Mesenchymal stem cell (in vitro differentiated cells and primary cell): ENCODE data around the gene SETD6. TPM values are rescaled to one million over a fixed set of nuclear protein-coding genes. Genes with fewer than 3 reads are reported as not detected.
A peak's percentile ranks its signal among the peaks of the same experiment; 100 is the strongest.

Source experiments
- DNase-seq: peaks from one replicate; pipeline ENCODE4 v3.0.0-alpha.2; 2013
- H2AFZ ChIP-seq: one replicate; pipeline ENCODE4 v1.6.1; 2013; ENCODE audit warnings: low read depth, mild to moderate bottlenecking, control low read depth, inconsistent platforms, low read length, moderate library complexity
- H2AK5ac ChIP-seq: 2 replicates; pipeline ENCODE4 v1.6.1; 2013; ENCODE audit warnings: low read length, moderate library complexity, mild to moderate bottlenecking, inconsistent platforms; ENCODE audit not compliant: severe bottlenecking
- H2BK120ac ChIP-seq: one replicate; pipeline ENCODE4 v1.6.1; 2013; ENCODE audit warnings: low read depth, mild to moderate bottlenecking, inconsistent platforms, low read length, moderate library complexity
- H2BK12ac ChIP-seq, 2 experiments: one replicate each; pipeline ENCODE4 v1.6.1; 2013; ENCODE audit warnings: inconsistent platforms in 2 of 2, low read length in 2 of 2, mild to moderate bottlenecking in 2 of 2, moderate library complexity in 2 of 2, control low read depth in 1 of 2
- H2BK15ac ChIP-seq: one replicate; pipeline ENCODE4 v1.6.1; 2013; ENCODE audit warnings: mild to moderate bottlenecking, low read depth, inconsistent platforms; ENCODE audit not compliant: poor library complexity, severe bottlenecking
- H2BK5ac ChIP-seq: 2 replicates; pipeline ENCODE4 v1.6.1; 2013; ENCODE audit warnings: low read depth, mild to moderate bottlenecking, low read length, control low read depth, inconsistent platforms; ENCODE audit not compliant: poor library complexity, severe bottlenecking
- H3K14ac ChIP-seq, 2 experiments: one replicate each; pipeline ENCODE4 v1.6.1; 2013; ENCODE audit warnings: inconsistent platforms in 2 of 2, low read length in 2 of 2, control low read depth in 1 of 2, mild to moderate bottlenecking in 1 of 2, moderate library complexity in 1 of 2
- H3K18ac ChIP-seq, 2 experiments: one replicate each; pipeline ENCODE4 v1.6.1; 2013; ENCODE audit warnings: inconsistent platforms in 2 of 2, low read length in 2 of 2, control low read depth in 1 of 2, low read depth in 1 of 2, mild to moderate bottlenecking in 1 of 2
- H3K23ac ChIP-seq, 2 experiments: one replicate each; pipeline ENCODE4 v1.6.1; 2013; ENCODE audit warnings: inconsistent platforms in 2 of 2, low read length in 2 of 2, mild to moderate bottlenecking in 2 of 2, moderate library complexity in 2 of 2, control low read depth in 1 of 2
- H3K27ac ChIP-seq: 2 replicates; pipeline ENCODE4 v1.5.1; 2013; ENCODE audit warnings: mild to moderate bottlenecking, moderate library complexity, low read length, control low read depth, inconsistent platforms; ENCODE audit not compliant: poor library complexity, severe bottlenecking
- H3K27me3 ChIP-seq, 2 experiments: 2 replicates each; pipeline versions ENCODE4 v1.6.1 to v1.7.0; 2013; ENCODE audit warnings: low read length in 2 of 2, mild to moderate bottlenecking in 2 of 2, moderate library complexity in 2 of 2, control low read depth in 1 of 2, inconsistent platforms in 1 of 2; ENCODE audit not compliant: control insufficient read depth in 1 of 2, insufficient read depth in 1 of 2
- H3K36me3 ChIP-seq, 2 experiments: 2 replicates each; pipeline versions ENCODE4 v1.6.1 to v1.7.0; 2013; ENCODE audit warnings: low read length in 2 of 2, control low read depth in 1 of 2, inconsistent platforms in 1 of 2, low read depth in 1 of 2, mild to moderate bottlenecking in 1 of 2; ENCODE audit not compliant: insufficient read depth in 2 of 2, control insufficient read depth in 1 of 2
- H3K4ac ChIP-seq, 2 experiments: one replicate each; pipeline ENCODE4 v1.6.1; 2013; ENCODE audit warnings: inconsistent platforms in 2 of 2, low read length in 2 of 2, mild to moderate bottlenecking in 2 of 2, moderate library complexity in 2 of 2, control low read depth in 1 of 2, low read depth in 1 of 2
- H3K4me1 ChIP-seq: 2 replicates; pipeline ENCODE4 v1.6.1; 2013; ENCODE audit warnings: low read depth, low read length, control low read depth; ENCODE audit not compliant: control insufficient read depth, insufficient read depth
- H3K4me2 ChIP-seq: 2 replicates; pipeline ENCODE4 v1.6.1; 2013; ENCODE audit warnings: low read length, mild to moderate bottlenecking, inconsistent platforms; ENCODE audit not compliant: poor library complexity, severe bottlenecking
- H3K4me3 ChIP-seq, 2 experiments: 2 replicates each; pipeline versions ENCODE4 v1.5.1 to v1.7.0; 2013; ENCODE audit warnings: low read length in 2 of 2, mild to moderate bottlenecking in 2 of 2, control low read depth in 1 of 2, low read depth in 1 of 2; ENCODE audit not compliant: insufficient read depth in 1 of 2
- H3K79me1 ChIP-seq: replicated peaks from 2 replicates; pipeline ENCODE4 v1.6.1; 2013; ENCODE audit warnings: mild to moderate bottlenecking, control low read depth, low read length, inconsistent platforms; ENCODE audit not compliant: poor library complexity, severe bottlenecking
- H3K9ac ChIP-seq: 2 replicates; pipeline ENCODE4 v1.7.0; 2013; ENCODE audit warnings: mild to moderate bottlenecking, low read length, moderate library complexity
- H3K9me3 ChIP-seq: 2 replicates; pipeline ENCODE4 v1.7.0; 2013; ENCODE audit warnings: mild to moderate bottlenecking, low read length; ENCODE audit not compliant: control insufficient read depth
- H4K8ac ChIP-seq: one replicate; pipeline ENCODE4 v1.6.1; 2013; ENCODE audit warnings: inconsistent platforms, mild to moderate bottlenecking, low read length, moderate library complexity
- H4K91ac ChIP-seq: one replicate; pipeline ENCODE4 v1.6.1; 2013; ENCODE audit warnings: mild to moderate bottlenecking, low read length, inconsistent platforms
- WGBS: methylation state at CpG from one replicate; pipeline ENCODE4 v1.1.7; 2013; ENCODE audit warnings: mixed read lengths; 5-methylcytosine and 5-hydroxymethylcytosine counted together
- polyA plus RNA-seq, 2 experiments: library from polyadenylated mRNA; stranded (reverse); fragments of 200-250 nt; gene quantifications; one replicate each; pipeline ENCODE4 v1.2.3, GENCODE V29; 2013

SETD6 gene, protein sequence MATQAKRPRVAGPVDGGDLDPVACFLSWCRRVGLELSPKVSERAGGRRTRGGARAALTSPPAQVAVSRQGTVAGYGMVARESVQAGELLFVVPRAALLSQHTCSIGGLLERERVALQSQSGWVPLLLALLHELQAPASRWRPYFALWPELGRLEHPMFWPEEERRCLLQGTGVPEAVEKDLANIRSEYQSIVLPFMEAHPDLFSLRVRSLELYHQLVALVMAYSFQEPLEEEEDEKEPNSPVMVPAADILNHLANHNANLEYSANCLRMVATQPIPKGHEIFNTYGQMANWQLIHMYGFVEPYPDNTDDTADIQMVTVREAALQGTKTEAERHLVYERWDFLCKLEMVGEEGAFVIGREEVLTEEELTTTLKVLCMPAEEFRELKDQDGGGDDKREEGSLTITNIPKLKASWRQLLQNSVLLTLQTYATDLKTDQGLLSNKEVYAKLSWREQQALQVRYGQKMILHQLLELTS
- 4.6 TPM for polyA plus RNA-seq (2013, experiment 1 of 2)
- polyA plus RNA-seq (2013, experiment 2 of 2): 4.2 TPM

DNA sequence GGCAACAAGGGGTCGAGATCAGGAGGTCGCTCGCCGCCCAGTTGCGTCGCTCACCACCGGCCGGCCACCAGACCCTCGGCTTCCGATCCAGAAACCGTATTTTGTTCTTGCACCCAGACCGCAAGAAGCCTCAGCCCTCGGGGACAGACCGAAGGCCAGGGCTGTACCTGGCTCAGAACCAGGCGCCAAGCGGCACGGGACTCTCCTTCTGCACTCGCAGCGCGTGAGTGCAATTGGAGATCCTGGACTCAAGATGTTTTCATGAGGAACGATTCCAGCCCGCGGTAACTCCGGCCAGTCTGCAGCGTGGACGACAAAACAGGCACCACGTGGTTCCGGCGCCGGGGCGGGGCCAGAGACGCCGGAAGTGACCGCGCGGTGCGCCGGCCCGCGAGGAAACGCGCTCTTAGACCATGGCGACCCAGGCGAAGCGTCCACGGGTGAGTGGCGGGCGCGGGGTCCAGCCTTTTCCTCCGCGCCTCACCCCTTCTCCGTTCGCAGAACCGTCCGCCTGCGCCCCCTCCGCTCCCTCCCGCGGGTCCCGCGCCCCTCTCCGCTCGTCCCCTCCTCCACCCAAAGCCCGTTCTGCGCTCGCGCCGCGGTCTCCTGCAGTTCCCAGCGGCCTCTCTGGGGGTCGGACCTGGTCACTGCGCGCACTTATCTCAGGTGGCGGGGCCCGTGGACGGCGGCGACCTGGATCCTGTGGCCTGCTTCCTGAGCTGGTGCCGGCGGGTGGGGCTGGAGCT lies at the start of gene SETD6:
TSS of gene SETD6 (plus strand) at position 393 of the 746 bp plus-strand sequence. CDS start at position 414, 21 bp downstream.
- H2BK15ac ChIP-seq: no peak within 1 kb of the TSS
- H3K9me3 ChIP-seq: no peaks in the 10 kb centered on the region
- peak within 1 kb of the TSS in 1 of 2 experiments; percentile 70 for H3K23ac ChIP-seq
- peak within 1 kb of the TSS; percentile 86 for H3K4me2 ChIP-seq
- H3K18ac ChIP-seq: peak within 1 kb of the TSS; percentile 33 to 86
- peaks cover 39 to 46% of the 10 kb centered on the region in 2 experiments for H3K36me3 ChIP-seq
- peak within 1 kb of the TSS in 1 of 2 experiments; percentile 92 for H3K14ac ChIP-seq
- H2BK120ac ChIP-seq: peak within 1 kb of the TSS; percentile 54
- H4K91ac ChIP-seq: peak within 1 kb of the TSS; percentile 31
- peak within 1 kb of the TSS; percentile 46 to 47 for H3K4ac ChIP-seq
- no peak within 1 kb of the TSS for H2BK5ac ChIP-seq
- H3K27ac ChIP-seq: peak within 1 kb of the TSS; percentile 52
- H3K4me3 ChIP-seq: peak within 1 kb of the TSS; percentile 85 to 86
- WGBS: 2% methylated on average over 64 of the region's 80 CpGs
- H3K9ac ChIP-seq: peak within 1 kb of the TSS; percentile 83
- H3K4me1 ChIP-seq: peaks cover 21% of the 10 kb centered on the region
- no peaks in the 10 kb centered on the region for H3K27me3 ChIP-seq
- peak; percentile 89 for DNase-seq
- peak within 1 kb of the TSS in 1 of 2 experiments; percentile 47 for H2BK12ac ChIP-seq
- H4K8ac ChIP-seq: peak within 1 kb of the TSS; percentile 86
- no peak within 1 kb of the TSS for H2AK5ac ChIP-seq
- H2AFZ ChIP-seq: peak within 1 kb of the TSS; percentile 99
- peaks cover 23% of the 10 kb centered on the region for H3K79me1 ChIP-seq

DNA sequence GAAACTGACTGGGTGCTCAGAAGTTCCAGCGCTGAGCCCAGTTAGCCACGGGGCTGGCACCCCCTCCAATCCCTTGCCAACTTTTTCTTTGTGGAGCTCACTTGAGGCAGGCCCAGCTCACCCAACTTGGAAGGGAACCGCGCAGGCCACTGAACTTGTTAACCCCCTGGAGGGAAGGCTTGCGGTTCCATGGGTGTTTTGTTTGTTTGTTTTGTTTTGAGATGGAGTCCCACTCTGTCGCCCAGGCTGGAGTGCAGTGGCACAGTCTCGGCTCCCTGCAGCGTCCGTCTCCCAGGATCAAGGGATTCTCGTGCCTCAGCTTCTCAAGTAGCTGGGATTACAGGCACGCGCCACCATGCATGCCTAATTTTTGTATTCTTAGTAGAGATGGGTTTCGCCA lies 49.5 kb upstream of the SETD6 start:
- no peaks in the 10 kb centered on the region for H3K36me3 ChIP-seq
- H3K14ac ChIP-seq: no peak overlapping the region
- H3K27ac ChIP-seq: no peak overlapping the region
- H3K18ac ChIP-seq: no peak overlapping the region
- no peak overlapping the region for H2BK15ac ChIP-seq
- no peak overlapping the region for H4K8ac ChIP-seq
- H3K4me2 ChIP-seq: no peak overlapping the region
- no peak for DNase-seq
- 95% methylated on average over 13 of the region's 13 CpGs for WGBS
- H3K4me1 ChIP-seq: peaks cover 16% of the 10 kb centered on the region
- H3K9ac ChIP-seq: no peak overlapping the region
- no peak overlapping the region for H3K4me3 ChIP-seq
- H2BK120ac ChIP-seq: no peak overlapping the region
- H3K27me3 ChIP-seq: peaks cover 59 to 66% of the 10 kb centered on the region in 2 experiments
- no peak overlapping the region for H2AFZ ChIP-seq
- no peaks in the 10 kb centered on the region for H3K9me3 ChIP-seq
- H3K23ac ChIP-seq: no peak overlapping the region
- H3K79me1 ChIP-seq: no peaks in the 10 kb centered on the region
- no peak overlapping the region for H4K91ac ChIP-seq
- H2BK5ac ChIP-seq: no peak overlapping the region
- H3K4ac ChIP-seq: no peak overlapping the region
- no peak overlapping the region for H2BK12ac ChIP-seq
- H2AK5ac ChIP-seq: no peak overlapping the region

- Histone ChIP-seq H3K27ac (no peak overlapping the region), H3K4me2 (no peak overlapping the region), H3K79me1 (no peaks in the 10 kb centered on the region), H3K9ac (no peak overlapping the region), H3K27me3 (peaks cover 59 to 66% of the 10 kb centered on the region in 2 experiments), H3K4ac (no peak overlapping the region), H3K4me1 (peaks cover 16% of the 10 kb centered on the region), H2BK15ac (no peak overlapping the region), H3K4me3 (no peak overlapping the region), H4K8ac (no peak overlapping the region), H3K14ac (no peak overlapping the region), H2AK5ac (no peak overlapping the region), H4K91ac (no peak overlapping the region), H3K36me3 (no peaks in the 10 kb centered on the region), H2BK120ac (no peak overlapping the region), H3K9me3 (no peaks in the 10 kb centered on the region), H2BK5ac (no peak overlapping the region), H2BK12ac (no peak overlapping the region), H2AFZ (no peak overlapping the region), H3K23ac (no peak overlapping the region), H3K18ac (no peak overlapping the region)
- DNase-seq: no peak
- 95% methylated on average over 3 of the region's 3 CpGs for WGBS
Observed at GRCh38 chr16:58466396-58466795, 48.9 kb upstream of the SETD6 start.

- Histone ChIP-seq H4K91ac (peak overlapping the region; percentile 28), H3K4me2 (no peak overlapping the region), H4K8ac (no peak overlapping the region), H3K27me3 (peaks cover 62% of the 10 kb centered on the region in 2 experiments), H2BK5ac (no peak overlapping the region), H3K18ac (no peak overlapping the region), H2AK5ac (no peak overlapping the region), H2BK12ac (no peak overlapping the region), H3K4me3 (no peak overlapping the region), H3K9ac (no peak overlapping the region), H3K27ac (no peak overlapping the region), H3K14ac (no peak overlapping the region), H2BK15ac (no peak overlapping the region), H2BK120ac (no peak overlapping the region), H3K4ac (no peak overlapping the region), H3K4me1 (peaks cover 16% of the 10 kb centered on the region), H2AFZ (no peak overlapping the region), H3K23ac (no peak overlapping the region), H3K9me3 (no peaks in the 10 kb centered on the region), H3K36me3 (no peaks in the 10 kb centered on the region), H3K79me1 (no peaks in the 10 kb centered on the region)
- DNase-seq: no peak
- 86% methylated on average over 5 of the region's 5 CpGs for WGBS
Observed at GRCh38 chr16:58467905-58468304, 47.4 kb upstream of the SETD6 start.
